HG03469 (cell line): ENCODE data around the gene SVBP.
"Not testable (repeated sequence)": the region's sequence is repeated elsewhere in the genome, so short reads cannot be mapped to it uniquely, and the experiment has no call there.

Experiments used
- ATAC-seq: cut with Tn5 transposase; IDR thresholded peaks from one replicate; pipeline ENCODE4 v1.9.1; 2021; ENCODE audit warnings: mild to moderate bottlenecking, moderate library complexity, moderate number of reproducible peaks; ENCODE audit not compliant: unreplicated experiment

The SVBP gene

GRCh38 chr1:42841440-42842147 is 24.4 kb upstream of the SVBP start:
- ATAC-seq, result no peak

DNA sequence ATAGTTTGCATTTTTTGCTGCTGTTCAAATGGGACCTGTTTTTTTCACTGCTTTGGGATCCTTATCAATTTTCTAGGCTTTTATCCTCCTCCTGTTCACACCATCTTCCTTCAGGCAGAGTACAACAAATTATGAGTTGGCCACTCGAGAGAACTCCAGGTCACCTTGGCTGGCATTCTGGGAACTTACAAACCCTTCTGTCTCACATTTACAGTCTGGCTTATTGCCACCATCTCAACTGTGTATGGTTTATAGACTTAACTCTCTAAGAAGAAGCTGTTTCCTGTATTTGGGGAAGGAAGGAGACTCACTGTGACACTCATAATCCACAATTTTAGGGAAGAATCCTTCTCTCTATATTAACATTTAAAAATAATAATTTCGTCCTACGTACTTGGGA is 23.8 kb upstream of the SVBP start:
- no peak for ATAC-seq

DNA sequence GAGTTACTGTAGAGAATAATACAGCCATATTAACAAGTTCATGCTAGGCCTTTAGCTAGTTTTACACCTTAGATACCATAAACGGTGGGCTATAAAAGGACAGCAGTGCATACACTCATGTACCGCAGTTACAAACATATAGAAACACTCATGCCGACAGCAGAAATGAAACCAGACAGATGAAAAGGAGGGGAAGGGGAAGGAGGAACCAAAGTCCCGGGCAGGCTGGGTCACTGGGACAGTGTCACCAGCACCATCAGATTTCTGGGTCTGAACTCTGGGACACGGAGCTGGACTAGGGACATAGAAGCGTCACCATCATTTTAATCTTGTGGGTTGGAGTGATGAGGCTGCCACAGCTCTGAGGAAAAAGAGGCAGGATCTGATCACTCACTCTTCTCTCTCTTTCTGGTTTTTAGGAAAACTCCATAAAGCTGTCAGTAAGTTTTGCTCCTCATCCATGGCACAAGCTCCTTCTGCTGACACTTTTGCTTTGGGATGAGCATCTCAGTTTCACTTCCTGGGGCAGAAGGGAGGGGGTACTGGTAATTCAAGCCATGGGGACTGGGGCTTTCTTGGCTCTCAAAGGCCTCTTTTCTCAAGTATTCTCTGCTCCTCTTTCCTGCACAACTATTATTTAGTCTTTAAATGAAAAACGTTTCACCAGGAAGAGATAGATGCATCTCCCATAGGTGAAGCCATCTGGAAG is 21.4 kb upstream of the SVBP start:
- ATAC-seq, result no peak

GRCh38 chr1:42837709-42838108 is 20.5 kb upstream of the SVBP start:
- no peak for ATAC-seq

DNA sequence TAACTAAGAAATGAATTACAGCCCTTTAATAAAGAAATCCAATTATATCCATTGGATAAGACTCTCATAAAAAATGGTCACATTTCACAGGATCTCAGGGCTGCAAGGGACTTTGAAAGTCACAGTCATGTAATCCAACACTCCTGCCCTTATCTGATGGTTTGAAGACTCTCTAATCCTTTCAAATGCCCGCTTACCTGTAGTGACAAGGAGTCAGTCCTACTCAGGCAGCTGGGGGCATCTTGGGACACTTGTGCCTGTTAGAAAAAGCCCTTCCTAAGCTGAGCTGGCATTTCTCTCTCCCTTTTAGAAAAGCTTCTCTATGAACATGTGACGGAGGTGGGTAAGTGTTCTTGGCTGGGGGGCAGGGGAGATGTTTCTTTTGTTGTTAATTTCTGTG is 18.2 kb upstream of the SVBP start:
- ATAC-seq, result no peak

DNA sequence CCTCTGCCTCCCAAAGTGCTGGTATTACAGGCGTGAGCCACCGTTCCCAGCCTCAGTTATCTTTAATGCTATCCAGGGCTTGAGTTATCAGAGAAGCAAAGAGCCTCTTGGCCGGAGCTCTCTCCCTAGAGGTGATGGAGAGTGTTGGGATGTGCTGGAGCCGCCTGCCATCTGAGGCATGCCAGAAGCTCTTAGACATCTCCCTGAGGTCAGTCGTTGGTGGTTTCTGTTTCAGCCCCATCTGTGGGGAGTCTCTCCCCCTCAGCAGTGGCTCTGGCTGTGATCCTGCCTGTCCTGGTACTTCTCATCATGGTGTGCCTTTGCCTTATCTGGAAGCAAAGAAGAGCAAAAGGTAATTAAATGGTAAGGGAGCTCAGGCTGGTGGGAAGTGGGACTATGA is 17.6 kb upstream of the SVBP start:
- no peak for ATAC-seq

- ATAC-seq, result no peak
These were observed 16.8 kb upstream of the SVBP start for GRCh38 chr1:42833981-42834380.

DNA sequence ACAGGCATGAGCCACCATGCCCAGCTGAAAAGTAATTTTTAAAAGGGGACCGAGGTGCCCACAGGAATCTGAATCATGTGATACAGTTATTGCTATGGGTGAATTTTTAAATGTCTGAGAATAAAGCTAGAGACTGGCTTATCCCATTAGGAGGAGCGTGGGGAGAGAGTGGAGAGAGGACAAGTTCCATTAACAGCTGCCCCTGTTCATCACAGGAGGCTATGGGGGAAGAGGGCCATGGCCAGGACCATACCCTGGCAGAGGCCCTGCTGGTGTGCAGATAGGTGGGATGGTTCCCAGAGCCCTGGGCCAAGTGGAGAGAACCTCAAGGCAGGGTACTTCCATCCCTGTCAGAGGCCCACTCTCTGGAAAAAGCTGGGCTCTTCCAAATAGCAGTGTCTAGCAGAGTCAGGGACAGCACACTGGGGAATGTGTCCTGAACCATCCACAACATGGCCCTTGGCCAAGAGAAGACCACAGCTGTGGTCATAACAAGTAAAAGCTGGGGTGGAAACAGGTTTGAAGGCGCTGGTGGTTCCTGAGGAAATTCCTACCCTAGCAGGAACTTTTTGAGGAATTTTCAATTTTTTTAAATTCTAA is 15.5 kb upstream of the SVBP start:
- no peak for ATAC-seq

GRCh38 chr1:42831273-42831672 is 14.1 kb upstream of the SVBP start:
- no peak for ATAC-seq

GRCh38 chr1:42830631-42831030 is 13.4 kb upstream of the SVBP start:
- no peak for ATAC-seq

GRCh38 chr1:42825036-42825851 is 8.0 kb upstream of the SVBP start:
- no peak for ATAC-seq

DNA sequence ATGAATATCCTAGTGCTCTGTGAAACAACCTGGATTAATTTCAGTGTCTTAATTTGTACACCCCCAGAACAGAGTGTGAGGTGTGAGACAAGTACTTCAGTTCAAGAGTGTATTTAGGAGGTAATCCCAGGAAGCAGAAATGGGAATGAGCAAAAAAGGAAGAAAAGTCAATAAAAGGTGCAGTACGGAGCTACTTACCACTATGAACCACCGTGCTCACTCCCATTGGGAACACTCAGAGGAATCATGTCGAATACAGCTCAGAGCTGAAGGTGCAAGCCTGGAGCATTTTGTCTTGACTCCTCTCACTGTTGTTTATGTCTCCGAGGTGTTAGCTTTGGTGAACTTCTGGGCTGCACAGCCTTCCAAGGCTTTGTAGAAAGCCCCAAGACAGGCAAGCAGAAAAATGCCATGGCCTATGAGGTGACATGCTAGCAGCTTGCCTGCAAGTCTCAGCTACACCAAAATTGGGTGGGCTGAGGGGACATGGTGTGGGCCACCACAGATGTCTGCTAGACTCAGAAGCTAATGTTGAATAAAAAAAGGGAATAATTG is 7.4 kb upstream of the SVBP start:
- no peak for ATAC-seq

GRCh38 chr1:42822800-42823392 is 5.7 kb upstream of the SVBP start:
- ATAC-seq, result no peak

DNA sequence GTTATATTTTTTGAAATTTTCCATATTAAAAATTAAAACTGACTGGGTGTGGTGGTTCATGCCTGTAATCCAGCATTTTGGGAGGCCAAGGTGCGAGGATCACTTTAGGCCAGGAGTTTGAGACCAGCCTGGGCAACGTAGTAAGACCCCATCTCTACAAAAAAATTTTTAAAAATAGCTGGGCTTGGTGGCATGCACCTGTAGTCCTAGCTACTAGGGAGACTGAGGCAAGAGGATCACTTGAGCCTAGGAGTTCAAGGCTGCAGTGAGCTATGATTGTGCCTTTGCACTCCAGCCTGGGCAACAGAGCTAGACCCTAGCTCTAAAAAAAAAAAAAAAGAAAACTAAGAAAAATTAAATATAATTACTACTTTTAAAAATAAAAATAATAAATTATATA is 4.5 kb upstream of the SVBP start:
- ATAC-seq, result no peak

GRCh38 chr1:42820813-42821212 is 3.6 kb upstream of the SVBP start:
- no peak for ATAC-seq

DNA sequence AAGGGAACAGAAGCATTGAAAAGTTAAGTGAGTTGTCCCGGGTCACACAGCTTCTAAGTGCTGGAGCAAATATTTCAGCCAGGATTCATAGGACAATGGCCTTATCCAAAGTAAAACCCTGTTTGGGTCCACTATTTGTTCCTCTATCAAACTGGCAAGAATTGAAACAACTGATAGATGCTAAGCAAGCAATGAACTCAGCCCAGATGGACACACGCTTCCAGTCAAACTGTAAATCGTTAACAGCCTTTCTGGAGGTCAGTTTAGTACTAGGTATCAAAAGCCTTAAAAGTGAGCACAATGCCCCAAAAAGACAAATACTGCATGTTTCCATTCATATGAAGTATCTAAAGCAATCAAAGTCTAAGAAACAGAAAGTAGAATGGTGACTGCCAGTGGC is 779 bp upstream of the SVBP start:
- no peak for ATAC-seq

GRCh38 chr1:42817440-42817767 is 207 bp upstream of the SVBP start:
- no peak for ATAC-seq

- no peak for ATAC-seq
These were observed 1.1 kb downstream of the SVBP start for GRCh38 chr1:42815941-42816584.

GRCh38 chr1:42814815-42815214 is 2.4 kb downstream of the SVBP start:
- ATAC-seq, result not testable (repeated sequence)

- ATAC-seq, result no peak
These were observed 10.0 kb downstream of the SVBP start for GRCh38 chr1:42807056-42807668.
